IPS-20b (cell line): ENCODE data around the gene DLX2.
"Not testable (repeated sequence)": the region's sequence is repeated elsewhere in the genome, so short reads cannot be mapped to it uniquely, and the experiment has no call there.

Source experiments
- H3K27ac ChIP-seq: one replicate; pipeline ENCODE4 v1.5.1; 2013; ENCODE audit warnings: low read length
- H3K27me3 ChIP-seq: 2 replicates; pipeline ENCODE4 v1.6.1; 2013; ENCODE audit warnings: mild to moderate bottlenecking, low read length, inconsistent platforms; ENCODE audit not compliant: insufficient read depth
- H3K36me3 ChIP-seq: 2 replicates; pipeline ENCODE4 v1.6.1; 2013; ENCODE audit warnings: low read depth, mild to moderate bottlenecking, inconsistent platforms, low read length, moderate library complexity; ENCODE audit not compliant: insufficient read depth
- H3K4me1 ChIP-seq: 2 replicates; pipeline ENCODE4 v1.6.1; 2013; ENCODE audit warnings: mild to moderate bottlenecking, control low read depth, inconsistent platforms, low read length, moderate library complexity; ENCODE audit not compliant: insufficient read depth
- H3K4me3 ChIP-seq: 2 replicates; pipeline ENCODE4 v1.5.1; 2013; ENCODE audit warnings: mild to moderate bottlenecking, low read length, inconsistent platforms
- H3K9ac ChIP-seq: 2 replicates; pipeline ENCODE4 v1.6.1; 2013; ENCODE audit warnings: low read depth, mild to moderate bottlenecking, inconsistent platforms, low read length, moderate library complexity
- H3K9me3 ChIP-seq: 2 replicates; pipeline ENCODE4 v1.6.1; 2013; ENCODE audit warnings: mild to moderate bottlenecking, low read depth, low read length, inconsistent platforms; ENCODE audit not compliant: insufficient read depth

The DLX2 gene

DNA sequence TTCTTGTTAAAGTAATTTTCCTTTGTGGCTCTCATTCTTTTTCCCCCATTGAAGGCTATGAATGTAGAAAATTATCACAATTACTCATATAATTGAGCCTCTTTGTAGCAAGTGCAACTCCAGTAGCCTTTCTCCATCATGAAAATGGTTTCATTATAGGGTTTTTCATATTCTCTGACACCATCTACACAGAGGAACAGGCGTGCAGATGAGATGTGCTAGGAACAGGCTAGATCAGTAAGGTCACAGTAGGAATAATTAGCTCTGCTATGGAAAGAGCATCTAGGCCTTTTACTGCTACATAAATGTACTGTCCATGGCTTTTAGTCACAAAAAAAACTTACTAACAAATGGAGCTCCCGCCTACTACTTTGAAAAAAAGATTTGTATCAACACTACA is 30.0 kb downstream of the DLX2 start:
- Histone ChIP-seq H3K27me3 (peaks cover 28% of the 10 kb centered on the region), H3K27ac (no peak overlapping the region), H3K9ac (no peak overlapping the region), H3K36me3 (no peaks in the 10 kb centered on the region), H3K4me3 (no peak overlapping the region), H3K4me1 (no peaks in the 10 kb centered on the region), H3K9me3 (no peaks in the 10 kb centered on the region)

DNA sequence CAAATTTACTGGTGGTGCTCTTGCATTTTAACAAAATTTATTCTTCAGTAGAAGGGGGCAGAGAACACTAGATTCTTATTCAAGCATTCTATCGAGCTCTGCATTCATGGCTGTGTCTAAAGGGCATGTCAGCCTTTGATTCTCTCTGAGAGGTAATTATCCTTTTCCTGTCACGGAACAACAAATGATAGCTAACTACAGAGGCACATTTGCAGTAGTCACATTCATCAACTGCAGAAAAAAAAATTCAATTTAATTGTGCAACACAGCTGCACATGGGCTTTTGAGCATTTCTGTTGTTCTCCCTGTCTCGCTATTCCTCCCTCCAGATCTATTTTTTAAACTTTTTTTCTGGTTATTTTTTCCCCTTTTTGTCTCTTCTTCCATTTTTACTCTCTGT is 30.4 kb downstream of the DLX2 start:
- H3K9me3 ChIP-seq = no peaks in the 10 kb centered on the region

DNA sequence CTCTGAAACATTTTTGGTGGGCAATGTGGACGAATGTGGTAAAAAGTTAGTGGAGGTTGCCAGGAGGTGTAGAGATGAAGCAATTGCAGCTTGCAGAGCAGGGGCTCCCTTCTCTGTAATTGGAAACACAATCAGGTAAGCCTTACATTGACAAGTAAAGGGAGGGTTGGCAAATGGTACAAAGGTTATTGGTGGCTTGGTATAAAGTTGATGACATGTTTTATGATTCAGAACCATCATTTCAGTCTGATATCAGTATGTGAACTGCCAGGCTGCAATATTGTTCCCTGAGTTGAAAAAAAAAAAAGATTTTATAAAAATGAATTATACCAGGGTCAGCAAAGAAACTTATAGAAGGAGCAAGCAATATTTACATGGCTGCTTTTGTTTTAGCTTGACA is 31.8 kb downstream of the DLX2 start:
- no peak overlapping the region for H3K4me3 ChIP-seq
- H3K4me1 ChIP-seq = no peaks in the 10 kb centered on the region
- H3K36me3 ChIP-seq = no peaks in the 10 kb centered on the region
- H3K9ac ChIP-seq = no peak overlapping the region
- peaks cover 12% of the 10 kb centered on the region for H3K27me3 ChIP-seq
- H3K27ac ChIP-seq = no peak overlapping the region
- no peaks in the 10 kb centered on the region for H3K9me3 ChIP-seq

More for the DNA sequence above, 30.4 kb downstream of the DLX2 start:
- peaks cover 23% of the 10 kb centered on the region for H3K27me3 ChIP-seq
- no peaks in the 10 kb centered on the region for H3K4me1 ChIP-seq
- no peaks in the 10 kb centered on the region for H3K36me3 ChIP-seq
- no peak overlapping the region for H3K4me3 ChIP-seq
- H3K27ac ChIP-seq = no peak overlapping the region
- H3K9ac ChIP-seq = no peak overlapping the region

DNA sequence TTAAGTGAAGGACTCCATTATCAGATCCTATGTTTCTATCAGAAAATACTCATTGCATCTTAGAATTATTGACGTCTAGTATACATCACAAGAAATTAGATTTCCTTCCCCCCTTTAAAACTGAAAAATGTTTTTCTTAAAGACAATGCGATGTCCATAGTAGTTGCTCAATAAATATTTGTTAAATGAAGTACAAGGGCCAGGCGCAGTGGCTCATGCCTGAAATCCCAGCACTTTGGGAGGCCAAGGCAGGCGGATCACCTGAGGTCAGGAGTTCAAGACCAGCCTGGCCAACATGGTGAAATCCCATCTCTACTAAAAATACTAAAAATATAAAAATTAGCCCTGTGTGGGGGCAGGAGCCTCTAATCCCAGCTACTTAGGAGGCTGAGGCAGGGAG is 34.8 kb downstream of the DLX2 start:
- not testable (repeated sequence) for H3K9me3 ChIP-seq, H3K4me3 ChIP-seq, H3K27ac ChIP-seq, H3K36me3 ChIP-seq, H3K4me1 ChIP-seq, H3K27me3 ChIP-seq, H3K9ac ChIP-seq

DNA sequence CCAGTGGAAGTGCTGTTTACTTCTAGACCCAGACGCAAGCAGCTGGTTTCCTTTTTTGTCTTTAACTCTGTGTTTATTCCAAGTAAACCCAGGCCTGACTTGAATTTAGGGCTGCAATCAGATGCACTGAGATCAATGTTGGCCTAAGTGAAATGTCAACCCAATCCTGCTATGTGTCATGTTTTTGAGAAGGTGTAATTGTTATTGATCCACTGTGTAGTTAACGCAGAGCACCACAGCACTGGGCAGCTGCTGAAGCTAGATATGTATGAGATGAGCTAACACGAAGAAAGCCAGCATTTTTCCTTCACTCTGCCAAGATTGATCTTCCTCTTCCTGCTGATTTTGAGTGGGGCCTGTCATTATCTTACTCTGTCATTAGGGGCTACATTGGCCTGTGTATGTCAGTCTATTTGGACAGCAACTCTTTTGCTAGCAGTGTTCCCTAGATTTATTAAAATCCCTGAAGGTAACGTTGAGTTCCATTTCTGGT is 36.3 kb downstream of the DLX2 start:
- Histone ChIP-seq H3K9ac (no peak overlapping the region), H3K4me3 (no peak overlapping the region), H3K36me3 (no peaks in the 10 kb centered on the region), H3K27ac (no peak overlapping the region), H3K4me1 (no peaks in the 10 kb centered on the region), H3K27me3 (no peaks in the 10 kb centered on the region), H3K9me3 (no peaks in the 10 kb centered on the region)

DNA sequence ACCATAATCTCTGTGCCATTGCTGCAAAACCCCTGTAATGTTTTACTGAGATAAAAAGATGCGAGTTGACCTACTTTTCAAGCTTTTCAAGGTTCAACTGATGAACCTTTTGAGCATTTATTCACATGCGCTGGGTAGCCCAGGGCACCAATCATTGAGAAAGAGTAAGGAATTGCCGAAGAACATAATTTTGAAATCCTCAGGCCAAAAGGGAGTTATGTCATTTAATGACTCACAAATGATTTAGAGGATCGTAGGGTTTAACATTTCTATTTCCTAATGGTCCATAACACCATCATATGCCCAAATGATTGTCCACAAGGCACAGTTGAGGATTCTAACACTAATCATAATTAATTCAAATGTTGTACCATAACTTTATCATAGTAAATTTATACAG is 37.6 kb downstream of the DLX2 start:
- Histone ChIP-seq H3K36me3 (no peaks in the 10 kb centered on the region), H3K9ac (no peak overlapping the region)

DNA sequence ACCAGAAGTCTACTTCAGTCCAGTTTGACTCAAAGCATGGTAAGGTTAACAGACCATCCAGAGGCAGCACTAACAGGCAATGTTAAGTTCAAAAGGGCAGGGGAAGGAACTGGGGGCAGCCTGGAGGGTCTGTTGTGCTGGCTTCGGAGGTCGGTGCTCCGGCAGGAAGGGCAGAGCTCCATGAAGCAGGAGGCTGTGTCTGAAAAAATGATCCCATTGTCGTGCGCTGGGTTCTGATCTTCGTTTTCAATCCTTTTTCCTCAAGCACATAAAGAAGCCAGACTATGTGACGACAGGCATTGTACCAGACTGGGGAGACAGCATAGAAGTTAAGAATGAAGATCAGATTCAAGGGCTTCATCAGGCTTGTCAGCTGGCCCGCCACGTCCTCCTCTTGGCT is 39.3 kb downstream of the DLX2 start:
- Histone ChIP-seq H3K4me3 (no peak overlapping the region), H3K36me3 (no peaks in the 10 kb centered on the region), H3K27me3 (no peaks in the 10 kb centered on the region), H3K9ac (no peak overlapping the region), H3K9me3 (no peaks in the 10 kb centered on the region), H3K4me1 (no peaks in the 10 kb centered on the region), H3K27ac (no peak overlapping the region)

More for the DNA sequence above, 37.6 kb downstream of the DLX2 start:
- Histone ChIP-seq H3K4me1 (no peaks in the 10 kb centered on the region), H3K27me3 (no peaks in the 10 kb centered on the region), H3K4me3 (no peak overlapping the region), H3K9me3 (no peaks in the 10 kb centered on the region), H3K27ac (no peak overlapping the region)

DNA sequence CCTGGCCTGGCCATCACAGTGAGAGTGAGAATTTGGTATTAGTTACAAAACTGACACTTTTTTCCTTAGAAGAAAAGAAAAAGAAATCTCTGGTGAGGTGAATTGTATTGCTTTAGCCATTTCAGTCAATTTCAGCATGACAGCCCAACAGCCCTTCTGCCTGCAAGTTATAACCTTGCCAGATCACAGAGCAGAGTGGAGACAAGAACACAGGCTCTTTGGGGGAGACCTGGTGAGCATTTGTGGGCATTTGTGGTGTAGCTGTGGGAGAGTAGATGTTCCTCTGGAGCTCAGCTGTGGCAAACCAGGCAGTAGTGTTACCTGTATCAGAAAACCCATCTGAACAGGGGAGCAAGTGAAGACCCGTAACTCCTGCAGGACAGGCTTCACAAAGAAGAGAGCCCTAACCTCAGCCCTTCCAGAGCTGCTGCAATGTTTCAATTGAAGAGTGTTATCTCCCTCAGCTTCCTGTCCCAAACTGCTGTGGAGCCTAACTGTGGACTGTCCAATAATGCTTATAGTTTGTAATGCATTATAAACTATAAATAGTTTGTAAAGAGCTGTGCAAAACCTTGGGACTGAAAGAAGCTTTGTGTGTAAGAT is 40.2 kb downstream of the DLX2 start:
- Histone ChIP-seq H3K9ac (no peak overlapping the region), H3K27ac (no peak overlapping the region), H3K27me3 (no peaks in the 10 kb centered on the region), H3K9me3 (no peaks in the 10 kb centered on the region), H3K4me1 (no peaks in the 10 kb centered on the region), H3K4me3 (no peak overlapping the region), H3K36me3 (no peaks in the 10 kb centered on the region)

DNA sequence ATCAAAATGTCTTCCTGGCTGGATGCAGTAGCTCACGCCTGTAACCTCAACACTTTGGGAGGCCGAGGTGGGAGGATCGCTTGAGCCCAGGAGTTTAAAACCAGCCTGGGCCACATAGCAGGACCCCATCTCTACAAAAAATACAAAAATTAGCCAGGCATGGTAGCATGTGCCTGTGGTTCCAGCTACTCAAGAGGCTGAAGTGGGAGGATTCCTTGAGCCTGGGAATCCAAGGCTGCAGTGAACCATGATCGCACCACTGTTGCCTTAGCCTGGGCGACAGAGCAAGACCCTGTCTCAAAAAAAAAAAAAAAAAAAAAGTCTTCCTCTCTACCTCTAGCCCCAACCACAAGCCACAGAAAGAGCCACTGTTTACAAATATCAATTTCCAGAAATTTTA is 42.6 kb downstream of the DLX2 start:
- not testable (repeated sequence) for H3K27me3 ChIP-seq, H3K4me1 ChIP-seq, H3K9me3 ChIP-seq, H3K4me3 ChIP-seq, H3K36me3 ChIP-seq, H3K27ac ChIP-seq, H3K9ac ChIP-seq

DNA sequence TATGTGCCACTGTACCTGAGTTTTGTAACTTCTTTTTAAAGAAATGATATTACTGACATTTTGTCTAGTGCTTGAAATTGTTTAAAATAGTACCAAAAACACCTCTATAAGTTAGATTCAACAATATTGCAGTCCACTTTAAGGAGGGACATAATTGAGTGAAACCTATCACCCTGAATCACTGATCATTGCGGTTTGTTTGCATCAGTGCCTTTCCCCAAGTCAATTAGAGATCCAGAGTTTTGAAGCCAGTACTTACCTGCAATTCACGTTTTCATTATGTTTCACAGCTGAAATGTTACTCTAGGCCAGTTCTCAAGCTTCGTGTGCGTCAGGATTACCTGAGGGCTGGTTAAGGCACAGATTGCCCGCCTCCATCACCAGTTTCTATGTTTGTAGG is 44.0 kb downstream of the DLX2 start:
- no peaks in the 10 kb centered on the region for H3K27me3 ChIP-seq
- H3K9ac ChIP-seq = no peak overlapping the region
- no peaks in the 10 kb centered on the region for H3K4me1 ChIP-seq
- H3K27ac ChIP-seq = no peak overlapping the region
- no peaks in the 10 kb centered on the region for H3K36me3 ChIP-seq
- H3K9me3 ChIP-seq = no peaks in the 10 kb centered on the region
- no peak overlapping the region for H3K4me3 ChIP-seq

DNA sequence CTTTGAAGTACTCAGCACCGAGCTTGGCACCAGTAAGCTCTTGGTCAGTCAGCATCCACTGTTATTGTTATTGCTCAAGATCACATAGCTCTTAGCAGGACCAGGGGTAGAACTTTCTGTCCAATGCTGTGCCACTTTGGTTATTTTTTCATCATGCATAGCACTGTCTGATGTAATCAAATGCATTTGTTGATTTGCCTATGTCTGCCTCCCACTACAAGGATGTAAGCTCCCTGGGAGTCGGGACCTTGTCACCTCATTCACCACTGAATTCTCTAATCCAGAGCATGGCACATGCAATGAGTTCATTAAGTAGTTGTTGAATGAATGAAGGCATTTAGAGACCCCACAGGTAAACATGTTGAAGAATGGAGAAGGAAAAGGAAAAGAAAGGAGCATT is 46.4 kb downstream of the DLX2 start:
- Histone ChIP-seq H3K27ac (no peak overlapping the region), H3K4me3 (no peak overlapping the region), H3K27me3 (no peaks in the 10 kb centered on the region), H3K36me3 (no peaks in the 10 kb centered on the region), H3K9ac (no peak overlapping the region), H3K9me3 (no peaks in the 10 kb centered on the region), H3K4me1 (no peaks in the 10 kb centered on the region)

DNA sequence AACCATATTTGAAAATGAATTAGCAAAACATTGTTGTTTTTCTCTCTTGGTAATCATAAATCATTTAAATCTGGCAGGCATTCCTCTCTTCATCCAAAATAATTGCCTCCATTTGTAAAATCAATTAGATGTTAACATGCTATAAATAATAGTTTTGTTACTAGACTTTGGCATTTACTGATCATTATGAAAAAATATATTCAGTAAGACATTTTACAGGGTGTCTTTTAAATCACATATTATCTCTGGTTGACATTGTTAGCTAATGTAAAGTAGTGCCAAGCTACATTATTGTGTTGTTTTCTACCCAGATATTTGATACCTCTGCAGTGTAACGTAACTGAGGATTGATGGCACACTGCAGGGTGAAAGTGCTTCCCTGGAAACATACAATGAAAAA is 49.2 kb downstream of the DLX2 start:
- H3K27ac ChIP-seq = no peak overlapping the region
- H3K9me3 ChIP-seq = no peaks in the 10 kb centered on the region
- no peak overlapping the region for H3K9ac ChIP-seq
- H3K4me3 ChIP-seq = no peak overlapping the region
- no peaks in the 10 kb centered on the region for H3K36me3 ChIP-seq
- no peaks in the 10 kb centered on the region for H3K4me1 ChIP-seq
- H3K27me3 ChIP-seq = no peaks in the 10 kb centered on the region
